NCI-H146 treated with DMSO at 0.1 percent for 48 hours (cell line): ENCODE data around the gene PNMA5.
A peak's percentile ranks its signal among the peaks of the same experiment; 100 is the strongest.

ENCODE experiments used
- DNase-seq: peaks from one replicate; lab custom pipeline; 2025; ENCODE audit not compliant: unreplicated experiment; lab: John Stamatoyannopoulos, UW

The PNMA5 gene

GRCh38 chrX:152958524-152959465 lies 35.1 kb downstream of the PNMA5 start:
- DNase-seq, result peak; percentile 23

- no peak for DNase-seq
These were observed 35.9 kb downstream of the PNMA5 start for GRCh38 chrX:152958047-152958446.

- DNase-seq, result no peak
These were observed 43.1 kb downstream of the PNMA5 start for GRCh38 chrX:152950786-152951185.

GRCh38 chrX:152949114-152949513 lies 44.8 kb downstream of the PNMA5 start:
- no peak for DNase-seq

- no peak for DNase-seq
These were observed 47.2 kb downstream of the PNMA5 start for GRCh38 chrX:152946681-152947080.

- no peak for DNase-seq
These were observed 48.6 kb downstream of the PNMA5 start for GRCh38 chrX:152945021-152945979.

GRCh38 chrX:152943826-152944225 lies 50.1 kb downstream of the PNMA5 start:
- DNase-seq, result no peak

- DNase-seq, result no peak
These were observed 51.9 kb downstream of the PNMA5 start for GRCh38 chrX:152942077-152942442.

- peak; percentile 84 for DNase-seq
These were observed 52.4 kb downstream of the PNMA5 start for GRCh38 chrX:152941328-152942076.
